ENCODE measurements around the gene FAF1.
"Not testable (repeated sequence)": the region's sequence is repeated elsewhere in the genome, so short reads cannot be mapped to it uniquely, and the experiment has no call there.

Gene FAF1

DNA sequence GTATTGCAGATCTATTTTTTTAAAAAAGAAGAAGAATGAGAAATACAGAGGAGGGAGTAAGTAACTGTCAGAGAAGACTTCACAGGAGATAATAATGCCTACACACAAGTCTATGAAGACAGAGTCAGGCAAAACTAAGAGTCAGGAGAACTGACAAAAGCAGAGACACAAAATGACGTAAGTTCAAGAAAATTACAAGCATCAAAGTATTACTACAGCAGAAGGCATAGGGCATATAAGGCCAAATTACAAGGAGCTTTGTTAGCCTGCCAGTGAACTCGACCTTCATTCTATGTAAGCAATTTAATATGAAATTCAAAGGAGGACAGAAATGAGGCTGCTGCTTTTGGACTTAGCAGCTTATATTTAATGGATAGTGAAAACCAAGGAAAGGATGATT, 23.7 kb downstream of the FAF1 start:
- TF ChIP-seq, protein P1, sequence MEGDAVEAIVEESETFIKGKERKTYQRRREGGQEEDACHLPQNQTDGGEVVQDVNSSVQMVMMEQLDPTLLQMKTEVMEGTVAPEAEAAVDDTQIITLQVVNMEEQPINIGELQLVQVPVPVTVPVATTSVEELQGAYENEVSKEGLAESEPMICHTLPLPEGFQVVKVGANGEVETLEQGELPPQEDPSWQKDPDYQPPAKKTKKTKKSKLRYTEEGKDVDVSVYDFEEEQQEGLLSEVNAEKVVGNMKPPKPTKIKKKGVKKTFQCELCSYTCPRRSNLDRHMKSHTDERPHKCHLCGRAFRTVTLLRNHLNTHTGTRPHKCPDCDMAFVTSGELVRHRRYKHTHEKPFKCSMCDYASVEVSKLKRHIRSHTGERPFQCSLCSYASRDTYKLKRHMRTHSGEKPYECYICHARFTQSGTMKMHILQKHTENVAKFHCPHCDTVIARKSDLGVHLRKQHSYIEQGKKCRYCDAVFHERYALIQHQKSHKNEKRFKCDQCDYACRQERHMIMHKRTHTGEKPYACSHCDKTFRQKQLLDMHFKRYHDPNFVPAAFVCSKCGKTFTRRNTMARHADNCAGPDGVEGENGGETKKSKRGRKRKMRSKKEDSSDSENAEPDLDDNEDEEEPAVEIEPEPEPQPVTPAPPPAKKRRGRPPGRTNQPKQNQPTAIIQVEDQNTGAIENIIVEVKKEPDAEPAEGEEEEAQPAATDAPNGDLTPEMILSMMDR (conservative IDR thresholded peaks at IDR 0.05; ENCODE audit: low read depth, low read length) = no peak
- peak; percentile 17 for DNase-seq (ENCODE audit: low read depth)
- H3K4me3 ChIP-seq (ENCODE audit: low read depth, low read length) = no peak overlapping the region

DNA sequence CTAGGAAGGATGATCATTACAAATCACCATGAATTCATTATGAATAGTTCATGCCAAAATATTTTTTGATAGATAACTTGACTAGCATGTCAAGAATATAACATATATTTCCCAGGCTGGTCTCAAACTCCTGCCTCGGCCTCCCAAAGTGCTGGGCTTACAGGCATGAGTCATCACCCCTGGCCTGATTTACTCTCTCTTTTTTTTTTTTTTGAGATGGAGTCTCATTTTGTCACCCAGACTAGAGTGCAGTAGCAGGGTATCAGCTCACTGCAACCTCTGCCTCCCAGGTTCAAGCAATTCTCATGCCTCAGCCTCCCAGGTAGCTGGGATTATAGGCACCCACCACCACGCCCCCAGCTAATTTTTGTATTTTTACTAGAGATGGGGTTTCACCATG, 24.8 kb downstream of the FAF1 start:
- not testable (repeated sequence) for DNase-seq (ENCODE audit: low read depth); H3K4me3 ChIP-seq (ENCODE audit: low read depth, low read length)

DNA sequence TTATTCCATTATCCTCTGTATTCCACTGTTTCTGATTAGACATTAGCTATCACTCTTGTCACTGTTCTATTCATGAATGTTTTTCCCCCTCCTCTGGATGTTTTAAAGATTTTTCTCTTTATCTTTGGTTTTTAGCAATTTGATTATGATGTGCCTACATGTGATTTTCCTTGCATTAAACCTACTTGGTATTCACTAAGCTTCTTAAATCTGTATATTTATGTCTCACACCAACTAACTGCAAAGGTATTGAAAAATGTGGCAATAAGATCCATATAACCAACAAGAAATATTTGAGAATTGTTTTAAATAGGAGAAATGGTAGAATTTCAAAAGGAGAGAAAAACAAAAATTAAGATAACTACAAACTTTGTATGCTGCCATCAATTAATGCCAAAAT, 25.2 kb downstream of the FAF1 start:
- DNase-seq (ENCODE audit: low read depth) = no peak
- no peak overlapping the region for H3K4me3 ChIP-seq (ENCODE audit: low read depth, low read length)
- TF ChIP-seq, protein P1 (conservative IDR thresholded peaks at IDR 0.05; ENCODE audit: low read depth, low read length) = no peak

DNA sequence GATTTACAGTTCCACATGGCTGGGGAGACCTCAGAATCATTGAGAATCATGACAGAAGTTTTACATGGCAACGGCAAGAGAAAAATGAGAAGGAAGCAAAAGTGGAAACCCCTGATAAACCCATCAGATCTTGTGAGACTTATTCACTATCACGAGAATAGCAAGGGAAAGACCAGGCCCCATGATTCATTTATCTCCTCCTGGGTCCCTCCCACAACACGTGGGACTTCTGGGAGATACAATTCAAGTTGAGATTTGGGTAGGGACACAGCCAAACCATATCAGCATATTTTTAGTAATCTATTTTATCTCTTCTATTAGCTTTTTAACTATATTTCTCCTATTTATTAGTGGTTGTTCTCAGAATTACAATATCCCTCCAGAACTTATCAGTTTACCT, 26.3 kb downstream of the FAF1 start:
- not testable (repeated sequence) for DNase-seq (ENCODE audit: low read depth)

DNA sequence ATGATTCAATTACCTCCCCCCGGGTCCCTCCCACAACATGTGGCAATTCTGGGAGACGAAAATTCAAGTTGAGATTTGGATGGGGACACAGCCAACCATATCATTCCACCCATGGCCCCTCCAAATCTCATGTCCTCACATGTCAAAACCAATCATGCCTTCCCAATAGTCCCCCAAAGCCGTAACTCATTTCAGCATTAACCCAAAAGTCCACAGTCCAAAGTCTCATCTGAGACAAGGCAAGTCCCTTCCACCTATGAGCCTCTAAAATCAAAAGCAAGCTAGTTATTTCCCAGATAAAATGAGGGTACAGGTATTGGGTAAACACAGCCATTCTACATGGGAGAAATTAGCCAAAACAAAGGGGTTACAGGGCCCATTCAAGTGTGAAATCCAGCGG, 28.0 kb downstream of the FAF1 start:
- H3K4me3 ChIP-seq (ENCODE audit: low read depth, low read length); DNase-seq (ENCODE audit: low read depth): not testable (repeated sequence)

More for the DNA sequence above, 26.3 kb downstream of the FAF1 start:
- not testable (repeated sequence) for H3K4me3 ChIP-seq (ENCODE audit: low read depth, low read length)

DNA sequence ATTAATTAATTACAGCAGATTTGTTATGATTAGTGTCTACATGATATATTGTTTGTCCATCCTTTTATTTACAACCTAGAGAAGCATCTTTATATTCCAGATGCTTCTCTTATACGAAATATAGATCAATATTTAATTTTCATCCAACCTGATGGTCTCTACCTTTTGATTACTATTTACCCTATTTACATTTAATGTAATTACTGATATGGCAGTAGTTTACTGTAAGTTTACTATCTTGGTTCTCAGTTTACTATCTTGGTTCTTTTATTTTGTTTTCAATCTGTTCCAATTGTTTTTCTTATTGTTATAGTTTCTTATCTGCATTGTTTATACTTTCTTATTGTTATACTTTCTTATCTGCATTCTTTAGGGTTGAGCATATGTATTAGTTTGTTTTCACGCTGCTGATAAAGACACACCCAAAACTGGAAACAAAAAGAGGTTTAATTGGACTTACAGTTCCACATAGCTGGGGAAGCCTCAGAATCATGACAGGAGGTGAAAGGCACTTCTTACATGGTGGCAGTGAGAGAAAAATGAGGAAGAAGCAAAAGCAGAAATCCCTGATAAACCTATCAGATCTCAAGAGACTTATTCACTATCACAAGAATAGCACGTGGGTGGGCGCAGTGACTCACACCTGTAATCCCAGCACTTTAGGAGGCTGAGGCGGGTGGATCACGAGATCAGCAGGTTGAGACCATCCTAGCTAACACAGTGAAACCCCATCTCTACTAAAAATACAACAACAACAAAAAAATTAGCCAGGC, 28.9 kb downstream of the FAF1 start:
- TF ChIP-seq, protein P1 (conservative IDR thresholded peaks at IDR 0.05; ENCODE audit: low read depth, low read length) = no peak
- DNase-seq (ENCODE audit: low read depth) = peak; percentile 4
- H3K4me3 ChIP-seq (ENCODE audit: low read depth, low read length) = no peak overlapping the region

DNA sequence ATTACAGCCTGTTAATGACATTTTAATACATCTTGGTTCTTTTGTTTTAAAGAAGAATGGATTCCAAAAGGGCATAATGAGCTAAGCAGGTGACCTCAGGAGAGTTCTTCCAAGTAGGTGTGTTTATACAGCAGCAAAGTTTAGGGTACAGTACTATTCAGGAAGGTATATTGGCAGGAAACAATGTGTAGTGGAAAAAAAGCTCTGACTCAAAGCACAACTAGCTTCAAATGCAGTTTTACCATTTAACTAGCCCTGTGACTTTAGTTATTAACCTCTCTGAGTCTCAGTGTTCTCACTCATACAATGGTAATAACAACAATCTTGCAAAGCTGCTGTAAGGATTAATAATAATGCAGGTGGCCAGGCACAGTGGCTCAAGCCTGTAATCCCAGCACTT, 29.9 kb downstream of the FAF1 start:
- TF ChIP-seq, protein P1 (conservative IDR thresholded peaks at IDR 0.05; ENCODE audit: low read depth, low read length) = no peak
- no peak for DNase-seq (ENCODE audit: low read depth)
- H3K4me3 ChIP-seq (ENCODE audit: low read depth, low read length) = no peak overlapping the region

DNA sequence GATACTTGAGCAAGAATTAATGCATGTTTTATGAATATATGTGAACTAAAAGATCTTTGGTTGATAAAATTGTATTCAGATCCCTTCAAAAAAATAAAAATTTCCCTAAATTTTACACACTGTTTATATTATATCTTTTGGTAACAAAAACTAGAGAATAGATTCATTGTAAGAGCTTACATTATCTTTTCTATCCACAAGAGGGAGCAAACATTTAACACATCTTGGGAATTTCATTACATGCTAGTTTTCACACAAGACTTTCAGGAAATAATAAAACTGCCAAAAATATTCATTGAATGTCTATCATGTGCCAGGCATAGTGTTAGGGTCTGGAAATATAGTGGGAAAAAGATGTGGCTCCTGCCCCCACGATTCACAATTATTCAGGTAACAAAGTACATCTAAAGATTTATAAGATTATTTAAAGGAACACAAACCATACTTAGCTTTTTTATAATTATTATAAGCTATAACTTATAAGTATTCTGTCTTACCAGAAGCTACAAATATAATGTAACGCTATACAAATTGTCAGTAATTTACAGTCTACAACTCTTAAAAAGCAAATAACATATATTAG, 30.6 kb downstream of the FAF1 start:
- TF ChIP-seq, protein P1 (conservative IDR thresholded peaks at IDR 0.05; ENCODE audit: low read depth, low read length) = peak; percentile 61
- no peak overlapping the region for H3K4me3 ChIP-seq (ENCODE audit: low read depth, low read length)
- DNase-seq (ENCODE audit: low read depth) = peak; percentile 74
